ENCODE results near the gene FAM43B. TPM values are rescaled to one million over a fixed set of nuclear protein-coding genes. Genes with fewer than 3 reads are reported as not detected.
"Not testable (repeated sequence)": the region's sequence is repeated elsewhere in the genome, so short reads cannot be mapped to it uniquely, and the experiment has no call there.

FAM43B gene
- total RNA-seq, 4 donors from 2014 or later: 0.21 to 0.38 TPM; not detected in 2

- Histone ChIP-seq H3K36me3 (no peaks in the 10 kb centered on the region), H3K27ac (peak overlapping the region; percentile 76), H3K9me3 (no peaks in the 10 kb centered on the region), H3K27me3 (peaks cover 11% of the 10 kb centered on the region), H3K4me1 (peaks cover 35% of the 10 kb centered on the region), H3K4me3 (peak overlapping the region; percentile 82)
- WGBS: 63% methylated on average over 5 of the region's 5 CpGs
- no peak for DNase-seq (ENCODE audit: low spot score in 2 of 2)
- no peak for TF ChIP-seq EP300 (IDR thresholded peaks at IDR 0.05)
- no peak for TF ChIP-seq CTCF (IDR thresholded peaks at IDR 0.05)
- TF ChIP-seq POLR2AphosphoS5 (IDR thresholded peaks at IDR 0.05): no peak
- TF ChIP-seq POLR2A (IDR thresholded peaks at IDR 0.05): no peak
These were observed 44.0 kb upstream of the FAM43B start for GRCh38 chr1:20508411-20508771.

- TF ChIP-seq POLR2A (IDR thresholded peaks at IDR 0.05) (no peak), CTCF (IDR thresholded peaks at IDR 0.05) (no peak), EP300 (IDR thresholded peaks at IDR 0.05) (no peak)
- Histone ChIP-seq H3K36me3 (no peaks in the 10 kb centered on the region), H3K4me3 (no peak overlapping the region), H3K9me3 (no peaks in the 10 kb centered on the region), H3K4me1 (peaks cover 11% of the 10 kb centered on the region), H3K27me3 (peaks cover 11% of the 10 kb centered on the region), H3K27ac (no peak overlapping the region)
- 57% methylated on average over 6 of the region's 6 CpGs for WGBS
- no peak for DNase-seq (ENCODE audit: low spot score in 2 of 2)
These were observed 40.6 kb upstream of the FAM43B start for GRCh38 chr1:20511518-20512428.

GRCh38 chr1:20519609-20520262 lies 32.6 kb upstream of the FAM43B start:
- H3K4me3 ChIP-seq; H3K4me1 ChIP-seq; H3K9me3 ChIP-seq; H3K27ac ChIP-seq; H3K36me3 ChIP-seq; H3K27me3 ChIP-seq; DNase-seq (ENCODE audit: low spot score in 2 of 2): not testable (repeated sequence)
- 49% methylated on average over 7 of the region's 7 CpGs for WGBS

- WGBS: 23% methylated on average over 17 of the region's 17 CpGs
- H3K4me3 ChIP-seq: no peak overlapping the region
These were observed 30.2 kb upstream of the FAM43B start for GRCh38 chr1:20521960-20522861.

More at GRCh38 chr1:20521960-20522861, 30.2 kb upstream of the FAM43B start:
- peaks cover 5% of the 10 kb centered on the region for H3K4me1 ChIP-seq
- no peaks in the 10 kb centered on the region for H3K27me3 ChIP-seq
- peak in 1 of 2 donors; percentile 82 for DNase-seq (ENCODE audit: low spot score in 2 of 2)
- H3K36me3 ChIP-seq: no peaks in the 10 kb centered on the region
- no peak overlapping the region for H3K27ac ChIP-seq
- H3K9me3 ChIP-seq: no peaks in the 10 kb centered on the region
- peak; percentile 79 to 83 for TF ChIP-seq CTCF (IDR thresholded peaks at IDR 0.05)
- TF ChIP-seq POLR2AphosphoS5 (IDR thresholded peaks at IDR 0.05): no peak
